GM18909 (cell line): ENCODE measurements around the gene HSPA12A.

Experiments used
- ATAC-seq: cut with Tn5 transposase; IDR thresholded peaks from one replicate; pipeline ENCODE4 v1.9.1; 2021; ENCODE audit warnings: mild to moderate bottlenecking; ENCODE audit not compliant: unreplicated experiment, poor library complexity

Gene HSPA12A

DNA sequence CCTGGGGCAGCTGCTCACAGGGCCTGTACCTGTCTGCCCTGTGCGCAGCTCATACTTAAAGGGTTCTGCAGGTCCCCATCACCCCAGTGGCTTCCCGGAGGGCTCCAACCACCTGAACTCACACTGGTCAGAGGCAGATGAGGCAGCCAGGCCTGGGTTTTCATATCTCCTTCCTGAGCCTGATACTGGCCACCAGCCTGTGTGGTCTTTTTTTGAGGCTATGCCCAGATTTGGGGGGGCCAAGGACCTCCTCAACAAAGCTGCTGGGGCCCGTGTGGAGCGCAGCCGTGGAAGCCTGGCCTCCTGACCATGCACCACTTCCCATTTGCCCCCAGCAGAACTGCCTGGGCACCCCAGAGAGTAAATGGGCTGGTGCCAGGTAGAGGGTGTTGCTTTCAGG is 95.9 kb downstream of the HSPA12A start:
- ATAC-seq, result no peak

DNA sequence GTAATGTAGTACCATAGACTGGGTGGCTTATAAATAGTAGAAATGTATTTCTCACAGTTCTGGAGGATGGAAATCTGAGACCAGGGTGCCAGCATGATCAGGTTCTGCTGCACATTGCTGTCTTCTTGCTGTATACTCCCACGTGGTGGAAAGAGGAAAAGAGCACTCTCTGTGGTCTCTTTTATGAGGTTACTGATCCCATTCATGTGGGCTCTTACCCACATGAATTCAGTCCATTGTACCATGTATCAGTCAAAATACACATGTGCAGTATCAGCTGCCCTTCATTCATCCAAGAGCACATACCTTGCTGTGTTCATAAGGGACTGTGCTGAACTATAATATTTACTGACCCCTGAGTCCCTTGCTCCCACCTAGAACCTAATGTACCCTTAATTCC is 104.5 kb downstream of the HSPA12A start:
- no peak for ATAC-seq

DNA sequence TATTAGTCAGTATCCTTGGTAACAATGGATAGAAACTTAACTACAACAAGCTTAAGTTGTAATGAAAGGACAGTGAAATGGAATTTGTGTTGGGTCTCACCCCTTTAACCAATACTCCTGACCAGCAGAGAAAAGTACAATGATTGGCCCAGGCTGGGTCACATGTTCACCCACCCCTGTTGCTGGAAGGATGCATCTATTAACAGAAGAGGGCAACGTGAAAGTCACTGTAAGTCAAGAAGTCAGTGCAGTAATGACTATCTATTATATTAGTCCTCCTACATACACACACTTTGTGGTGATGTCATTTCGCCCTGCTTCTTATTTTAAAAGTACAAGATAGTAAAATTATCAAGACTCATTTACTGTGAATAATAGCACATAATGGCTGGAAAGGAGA is 105.4 kb downstream of the HSPA12A start:
- ATAC-seq, result no peak

DNA sequence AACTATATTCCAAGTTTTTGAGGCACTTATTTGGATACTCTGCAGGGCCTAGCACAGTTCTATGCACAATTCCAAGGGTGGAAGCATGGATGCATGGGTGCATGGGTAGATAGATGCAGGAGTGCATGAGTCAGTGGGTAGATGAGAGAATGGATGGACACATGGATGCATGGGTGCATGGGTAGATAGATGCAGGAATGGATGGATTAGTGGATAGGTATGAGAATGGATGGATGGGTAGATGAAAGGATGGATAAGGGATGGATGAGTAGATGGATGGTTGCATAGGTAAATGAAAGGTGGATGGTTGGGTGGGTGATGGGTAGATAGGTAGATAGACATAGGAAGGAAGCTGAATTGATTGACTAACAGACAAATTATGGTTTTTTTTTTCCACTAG is 106.0 kb downstream of the HSPA12A start:
- no peak for ATAC-seq

DNA sequence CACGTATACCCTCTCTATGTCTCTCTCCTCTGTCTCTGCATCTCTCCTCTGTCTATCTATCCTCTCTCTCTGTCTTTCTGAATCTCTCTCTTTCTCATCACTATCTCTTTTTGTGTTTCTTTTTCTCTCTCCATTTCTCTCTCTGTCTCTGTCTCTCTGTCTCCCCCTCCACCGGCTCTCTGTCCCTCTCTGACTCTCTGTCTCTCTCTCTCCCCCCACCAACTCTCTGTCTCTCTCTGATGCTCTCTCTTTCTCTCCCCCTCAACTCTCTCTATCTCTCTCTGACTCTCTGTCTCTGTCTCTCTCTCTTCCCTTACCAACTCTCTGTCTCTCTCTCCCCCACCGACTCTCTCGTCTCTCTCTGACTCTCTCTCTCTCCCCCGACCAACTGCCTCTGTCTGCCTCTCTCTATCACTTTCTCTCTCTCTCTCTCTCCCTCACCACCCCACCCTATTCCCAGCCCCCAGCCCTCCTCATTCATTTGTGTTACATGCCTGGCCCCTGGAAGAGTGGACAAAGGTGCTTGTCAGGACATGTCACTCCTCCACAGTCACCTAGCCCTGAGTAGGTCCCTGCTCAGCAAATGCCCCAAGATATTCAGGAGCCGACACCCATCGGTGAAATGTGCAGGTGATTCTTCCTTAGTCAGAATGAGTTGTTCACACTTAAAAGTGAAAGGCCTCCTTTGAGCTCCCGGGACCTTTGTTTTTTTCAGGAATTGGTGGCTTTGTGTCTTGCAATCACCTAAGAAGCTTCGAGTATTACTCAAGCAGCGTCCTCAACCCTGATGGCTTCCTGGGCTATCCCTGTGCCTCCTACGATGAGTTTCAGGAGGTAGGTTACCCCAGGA is 108.0 kb downstream of the HSPA12A start:
- no peak for ATAC-seq

DNA sequence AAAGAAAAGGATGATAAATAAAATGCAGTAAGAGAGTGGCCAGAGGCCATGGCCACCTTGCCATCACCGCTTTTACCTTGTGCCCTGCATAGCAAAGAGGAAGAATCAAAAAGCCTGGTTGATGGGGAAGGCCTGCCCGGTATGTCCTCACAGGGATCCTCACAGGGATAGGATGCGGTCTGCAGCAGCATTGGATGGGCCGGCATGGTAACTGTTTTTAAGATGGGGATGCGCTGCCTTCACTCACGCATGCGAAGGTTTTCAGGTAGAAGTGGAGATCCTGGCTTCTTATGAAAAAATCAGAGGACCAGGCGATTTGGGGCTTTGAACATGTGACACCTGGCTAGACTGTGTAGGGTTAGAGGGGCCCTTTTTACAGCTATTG is 109.2 kb downstream of the HSPA12A start:
- no peak for ATAC-seq

DNA sequence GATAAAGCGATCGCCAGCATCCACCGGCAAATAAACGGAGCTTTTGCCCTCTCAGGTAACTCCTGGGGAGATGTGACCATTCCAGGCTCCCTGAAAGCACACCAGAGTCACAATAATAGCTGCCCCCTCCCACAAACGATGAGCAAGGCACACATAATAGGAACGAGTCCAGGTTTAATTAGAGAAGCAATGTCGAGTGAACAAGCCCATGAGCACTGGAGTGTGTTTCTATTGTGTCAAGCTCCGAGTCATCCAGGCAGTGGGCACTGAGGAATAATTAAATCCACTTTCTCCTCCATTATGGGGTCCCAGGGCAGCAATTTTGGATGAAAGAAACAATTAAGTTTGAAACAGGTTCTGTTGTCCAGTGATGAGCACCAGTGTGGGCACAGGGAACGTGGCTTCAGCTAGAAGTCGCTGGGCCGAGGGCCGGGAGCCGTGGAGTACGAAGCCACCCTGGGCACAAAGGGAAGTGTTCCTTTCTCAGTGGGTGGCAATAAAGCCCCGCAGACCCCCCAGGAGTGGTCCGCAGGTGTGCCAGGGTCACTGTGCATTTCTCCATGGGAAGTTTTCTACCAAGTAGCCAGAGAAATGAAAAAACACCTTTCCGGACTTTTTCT is 109.7 kb downstream of the HSPA12A start:
- no peak for ATAC-seq

DNA sequence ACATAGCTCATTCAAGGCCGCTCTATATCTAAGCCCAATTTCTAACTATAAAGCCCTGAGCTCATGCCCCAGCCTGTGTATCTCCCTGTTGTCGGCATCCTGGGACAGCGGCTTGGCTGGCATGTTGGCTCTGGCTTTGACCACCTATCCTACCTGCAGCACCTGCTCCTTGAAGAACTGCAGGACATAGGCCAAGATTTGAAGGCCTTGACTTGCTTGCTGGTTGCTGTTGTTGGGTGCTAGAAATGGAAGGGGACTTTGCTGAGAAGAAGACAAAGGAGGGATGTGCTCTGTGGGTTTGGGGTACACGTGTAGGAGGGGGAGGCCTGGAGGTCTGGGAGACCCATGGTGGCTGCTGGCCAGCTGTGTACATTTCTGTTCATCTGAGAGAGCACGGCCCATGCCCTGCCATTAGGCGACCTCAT is 110.5 kb downstream of the HSPA12A start:
- ATAC-seq, result no peak

DNA sequence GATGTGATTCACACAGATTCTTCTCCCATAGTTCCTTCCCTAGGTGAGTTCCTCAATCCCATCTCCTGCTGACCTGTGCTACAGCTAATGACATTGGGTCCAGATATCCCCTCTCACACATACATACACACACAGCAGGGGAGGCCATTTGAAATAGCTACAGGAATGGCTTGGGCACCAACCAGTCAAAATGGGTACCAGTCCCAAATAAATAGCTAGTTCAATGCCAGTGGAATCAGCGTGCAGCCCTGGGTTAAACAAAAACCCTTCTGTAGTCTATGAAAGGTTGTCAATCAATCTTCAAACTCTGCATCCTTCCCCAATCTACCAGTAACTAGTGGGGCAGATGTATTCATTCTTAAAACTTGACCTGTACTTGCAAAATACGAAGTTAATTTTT is 112.3 kb downstream of the HSPA12A start:
- ATAC-seq, result no peak

DNA sequence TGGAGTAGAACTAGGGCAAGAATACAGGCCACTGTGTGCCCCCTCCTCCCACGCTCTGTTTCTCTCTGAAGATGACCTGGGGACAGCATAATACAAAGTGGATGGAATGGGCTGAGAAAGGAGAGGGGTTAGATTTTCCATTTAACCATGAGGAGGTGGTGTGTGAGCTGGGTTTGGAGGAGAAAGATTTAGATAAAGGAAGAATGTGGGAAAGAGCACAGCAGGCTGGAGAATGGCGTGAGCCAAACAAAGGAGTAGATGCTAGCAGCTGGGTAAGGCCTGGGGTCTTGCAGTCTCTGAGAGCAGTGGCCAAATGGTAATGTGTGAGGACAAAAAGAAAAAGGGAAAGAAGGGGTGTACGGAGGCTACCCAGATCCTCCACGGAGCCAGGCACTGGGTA is 113.0 kb downstream of the HSPA12A start:
- no peak for ATAC-seq

DNA sequence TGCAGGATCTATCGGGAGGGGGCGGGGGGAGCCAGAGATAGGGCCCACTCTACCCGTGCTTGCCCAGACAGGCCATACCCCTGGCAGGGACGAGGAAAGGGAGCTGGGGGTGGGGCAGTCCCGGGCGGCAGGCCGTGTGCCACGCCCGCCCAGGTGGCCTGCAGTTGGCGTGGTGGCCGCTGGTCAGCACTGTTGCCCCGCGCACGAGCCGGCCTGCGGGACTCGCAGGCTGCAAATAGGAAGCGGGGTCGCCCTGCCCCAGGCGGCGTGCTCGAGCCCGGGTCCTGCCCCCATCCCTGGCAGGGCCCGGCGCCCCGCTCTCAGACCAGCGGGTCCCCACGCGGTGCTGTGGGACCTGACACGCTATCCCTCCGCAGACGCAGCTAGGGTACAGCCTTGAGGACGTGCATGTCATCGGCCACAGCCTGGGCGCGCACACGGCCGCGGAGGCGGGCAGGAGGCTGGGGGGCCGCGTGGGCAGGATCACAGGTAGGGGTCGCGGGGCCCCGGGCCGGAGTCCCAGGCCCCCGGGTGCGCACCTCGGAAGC is 114.9 kb downstream of the HSPA12A start:
- ATAC-seq, result no peak

DNA sequence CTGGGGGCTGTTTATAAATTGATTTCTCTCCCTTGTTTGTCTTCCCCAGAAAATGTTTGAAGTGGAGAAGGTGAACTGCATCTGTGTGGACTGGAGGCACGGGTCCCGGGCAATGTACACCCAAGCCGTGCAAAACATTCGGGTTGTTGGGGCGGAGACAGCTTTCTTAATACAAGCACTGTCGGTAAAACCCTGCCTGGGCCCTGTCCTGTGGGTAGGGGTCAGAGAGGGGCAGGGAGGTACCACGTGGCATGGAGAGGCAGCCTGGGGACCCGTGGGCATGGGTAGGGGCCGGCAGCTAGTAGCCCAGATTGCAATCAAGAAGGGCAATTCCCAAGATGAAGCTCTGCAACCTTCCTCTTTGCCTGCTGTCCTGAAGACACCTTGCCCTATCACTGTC is 115.6 kb downstream of the HSPA12A start:
- no peak for ATAC-seq

DNA sequence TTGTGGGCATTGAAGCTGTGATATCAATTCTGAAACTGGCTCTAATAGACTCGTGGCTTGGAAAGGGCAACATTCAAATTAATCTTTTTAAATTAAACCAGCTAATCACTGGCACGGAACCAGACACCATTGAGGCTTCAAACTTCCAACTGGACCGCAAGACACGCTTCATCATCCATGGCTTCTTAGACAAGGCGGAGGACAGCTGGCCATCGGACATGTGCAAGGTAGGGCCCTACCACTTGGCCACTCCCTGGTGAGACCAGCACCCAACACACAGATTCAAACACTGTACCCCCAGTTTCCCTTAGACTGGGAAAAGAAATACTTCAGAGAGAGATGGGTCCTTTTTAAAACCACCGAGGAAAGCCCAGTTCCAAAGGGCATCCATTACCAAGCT is 116.5 kb downstream of the HSPA12A start:
- ATAC-seq, result no peak

DNA sequence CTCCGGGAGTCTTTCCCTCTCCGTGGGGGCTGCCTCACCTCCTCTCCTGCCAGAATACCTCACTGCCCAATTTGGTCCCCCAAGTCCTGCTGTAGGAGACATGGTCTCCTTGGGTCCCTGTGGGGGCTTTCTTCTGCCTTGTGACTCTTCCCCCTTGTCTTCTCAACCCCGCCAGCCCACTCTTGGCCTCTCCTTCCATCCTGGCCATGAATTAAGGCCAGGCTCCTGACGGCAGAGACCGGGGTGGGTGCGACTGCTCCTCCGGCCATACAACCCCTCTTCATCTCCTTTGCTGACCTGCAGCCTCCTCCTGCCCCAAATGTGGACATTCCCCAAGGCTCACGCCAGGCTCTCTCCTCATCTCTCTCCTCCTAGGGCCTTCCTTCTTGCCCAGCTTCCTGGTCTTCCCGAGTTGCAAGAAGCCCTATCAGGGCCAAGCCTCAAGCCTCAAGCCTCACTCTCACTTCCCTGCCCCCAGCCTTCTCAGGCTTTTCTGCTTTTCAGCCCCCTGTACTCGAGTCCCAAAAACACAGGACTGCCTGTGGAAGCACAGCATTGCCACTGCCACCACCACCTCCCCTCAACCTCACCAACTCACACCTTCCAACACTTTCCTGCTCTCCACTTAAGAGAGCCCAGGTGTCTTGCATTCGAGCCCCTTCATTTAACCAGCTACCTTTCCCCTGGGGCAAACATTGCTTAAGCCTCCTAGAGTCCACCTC is 120.3 kb downstream of the HSPA12A start:
- no peak for ATAC-seq

DNA sequence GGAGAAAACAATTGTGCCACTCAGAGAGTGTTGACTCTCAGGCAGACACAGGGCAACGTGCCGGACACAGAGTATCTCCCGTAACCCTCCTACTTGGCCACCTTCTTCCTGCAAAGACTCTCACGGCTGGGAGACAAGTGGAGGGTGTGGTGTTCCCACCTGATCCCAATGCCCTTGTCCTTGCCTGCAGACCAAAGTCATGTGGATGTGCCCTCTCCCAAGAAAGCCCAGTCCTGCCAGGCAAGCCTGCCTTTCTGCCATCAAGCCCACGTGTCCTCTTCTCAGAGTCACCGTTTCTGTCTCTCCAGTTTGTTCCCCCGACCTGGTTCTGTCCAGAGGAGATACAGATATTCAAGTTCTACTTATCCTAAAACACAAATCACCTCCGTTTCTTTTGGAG is 120.9 kb downstream of the HSPA12A start:
- ATAC-seq, result no peak
